WI38 (cell line): ENCODE measurements around the gene MFSD11.

ENCODE experiments used
- H3K4me3 ChIP-seq: 2 replicates; pipeline ENCODE4 v1.5.1; 2011; ENCODE audit warnings: low read depth, mild to moderate bottlenecking, control low read depth, low read length
- CTCF ChIP-seq: IDR thresholded peaks from 2 replicates; pipeline ENCODE4 v1.5.1; 2012; ENCODE audit warnings: low read depth, mild to moderate bottlenecking, control low read depth, low read length

The MFSD11 gene

GRCh38 chr17:76822184-76822778 lies 84.4 kb downstream of the MFSD11 start:
- TF ChIP-seq CTCF, result no peak
- H3K4me3 ChIP-seq, result no peak overlapping the region

GRCh38 chr17:76824093-76824492 lies 86.2 kb downstream of the MFSD11 start:
- no peak overlapping the region for H3K4me3 ChIP-seq
- TF ChIP-seq CTCF, result no peak

- TF ChIP-seq CTCF, result no peak
- no peak overlapping the region for H3K4me3 ChIP-seq
Measured at GRCh38 chr17:76826330-76827068, 88.6 kb downstream of the MFSD11 start.

- no peak overlapping the region for H3K4me3 ChIP-seq
- no peak for TF ChIP-seq CTCF
Measured at GRCh38 chr17:76827736-76828135, 89.8 kb downstream of the MFSD11 start.
